Globus pallidus (tissue), 1 donor: ENCODE measurements around the gene DPF3.

ENCODE experiments used
- DNase-seq: peaks from one replicate; pipeline ENCODE4 v3.0.0-alpha.2; 2015; ENCODE audit warnings: low spot score

Gene DPF3

DNA sequence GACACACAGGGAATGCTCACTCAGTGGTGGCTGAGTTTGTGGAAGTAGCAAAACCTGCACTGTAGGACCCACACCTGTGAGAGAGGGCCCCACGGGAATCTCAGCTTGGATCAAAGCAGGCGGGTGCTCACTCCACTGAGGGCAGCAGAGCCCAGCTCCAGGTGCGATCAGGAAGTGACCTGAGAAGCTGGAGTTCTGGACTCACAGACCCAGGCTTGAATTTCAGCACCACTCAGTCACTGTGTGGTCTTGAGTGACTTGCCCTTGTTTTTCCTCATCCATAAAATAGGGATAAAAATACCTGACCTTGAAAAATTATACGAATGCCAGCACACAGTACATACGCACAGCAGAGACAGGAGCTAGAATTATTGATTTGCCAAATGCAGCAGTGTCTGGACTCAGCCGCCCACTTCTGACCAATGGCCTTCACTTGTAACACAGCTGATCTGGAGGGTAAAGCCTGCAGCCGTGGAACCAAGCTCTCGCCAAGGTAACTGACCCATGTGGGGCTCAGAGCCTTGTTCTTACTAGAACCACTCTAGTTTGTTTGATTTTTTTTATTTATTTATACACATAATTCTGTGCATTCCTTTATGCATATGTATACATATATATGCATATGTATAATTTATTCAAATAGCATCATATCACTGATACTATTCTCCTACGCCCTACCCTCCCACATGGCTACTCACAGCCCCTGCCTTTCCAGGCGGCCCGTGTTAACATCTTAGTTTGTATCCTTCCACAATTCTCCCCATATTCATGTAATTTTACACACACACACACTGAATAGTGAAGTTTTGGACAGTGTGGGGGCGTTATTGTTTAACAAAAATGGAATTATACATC lies 53.9 kb downstream of the DPF3 start:
- DNase-seq: no peak

GRCh38 chr14:72839351-72839750 lies 54.5 kb downstream of the DPF3 start:
- no peak for DNase-seq

DNA sequence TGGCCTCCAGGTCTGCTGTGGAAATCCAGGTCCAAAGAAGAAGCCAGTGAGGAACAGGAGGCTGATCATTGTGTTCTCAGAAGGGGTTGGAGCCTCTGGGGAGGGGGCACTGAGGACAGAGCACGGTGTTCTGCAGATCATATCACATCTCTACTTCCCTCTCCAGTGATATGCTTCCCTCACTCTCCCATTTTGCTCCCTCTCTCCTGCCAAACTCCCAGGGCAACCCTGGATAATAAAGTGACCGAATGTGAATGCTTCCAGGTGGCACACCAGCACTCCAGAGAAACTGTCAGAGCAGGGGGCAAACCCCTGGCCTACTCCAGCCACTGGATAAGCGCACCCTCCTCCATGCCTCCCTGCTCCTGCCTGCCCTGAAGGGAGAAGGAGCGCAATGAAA lies 57.8 kb downstream of the DPF3 start:
- DNase-seq: no peak

DNA sequence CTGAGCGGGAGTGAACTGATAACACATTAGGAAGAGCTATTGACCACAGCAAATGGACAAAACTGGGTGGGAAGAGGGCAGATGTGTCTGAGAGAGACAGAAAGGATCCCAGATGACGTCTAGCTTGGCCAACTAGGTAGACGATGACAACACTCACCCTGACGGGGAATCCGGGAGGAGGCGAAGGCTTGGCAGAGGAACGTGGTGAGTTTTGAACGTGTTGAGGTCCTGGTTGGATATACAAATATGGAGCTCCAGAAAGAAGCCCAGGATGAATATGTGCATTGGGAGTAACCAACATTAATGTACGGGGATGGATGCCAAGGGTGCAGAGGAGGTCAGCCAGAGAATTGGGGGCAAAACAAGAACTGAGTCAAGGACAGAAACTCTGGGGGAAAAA lies 60.7 kb downstream of the DPF3 start:
- no peak for DNase-seq

GRCh38 chr14:72830786-72831594 lies 62.9 kb downstream of the DPF3 start:
- no peak for DNase-seq

DNA sequence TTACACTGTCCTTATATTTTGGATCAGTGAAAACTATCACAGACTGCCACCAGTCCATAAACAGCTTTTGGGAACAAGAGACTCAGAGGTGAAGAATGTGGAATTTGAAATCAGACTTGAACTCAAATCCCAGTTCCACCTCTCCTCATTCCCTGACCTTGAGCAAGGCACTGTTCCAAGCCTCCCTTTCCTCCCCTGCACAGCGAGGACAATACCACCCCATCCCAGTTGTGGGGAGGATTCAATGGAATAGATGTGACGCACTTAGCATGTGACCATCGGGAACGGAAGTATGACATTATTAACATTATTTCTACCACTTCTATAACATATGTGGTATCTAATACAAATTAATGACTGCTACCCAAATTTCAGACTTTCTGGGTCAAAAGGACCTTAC lies 63.5 kb downstream of the DPF3 start:
- DNase-seq: no peak

DNA sequence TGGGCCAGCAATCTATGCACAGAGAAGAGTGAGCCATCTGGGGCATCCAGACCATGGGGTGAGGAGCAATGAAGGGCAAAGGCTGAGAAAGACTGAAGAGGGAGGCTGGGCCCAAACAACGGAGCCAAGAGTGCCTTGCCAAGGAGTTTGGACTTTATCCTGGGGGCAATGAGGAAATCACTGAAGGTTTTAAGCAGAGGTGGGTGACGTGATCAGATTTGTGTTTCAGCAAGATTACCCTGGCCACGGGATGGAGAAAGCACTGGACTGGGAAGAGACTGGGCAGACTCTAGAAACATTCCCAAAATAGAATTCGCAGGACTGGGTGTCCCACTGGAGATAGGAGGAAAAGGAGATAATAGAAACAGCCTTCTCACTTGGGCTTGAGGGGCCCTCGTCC lies 65.3 kb downstream of the DPF3 start:
- no peak for DNase-seq

- DNase-seq: no peak
These were observed 67.9 kb downstream of the DPF3 start for GRCh38 chr14:72826039-72826438.

DNA sequence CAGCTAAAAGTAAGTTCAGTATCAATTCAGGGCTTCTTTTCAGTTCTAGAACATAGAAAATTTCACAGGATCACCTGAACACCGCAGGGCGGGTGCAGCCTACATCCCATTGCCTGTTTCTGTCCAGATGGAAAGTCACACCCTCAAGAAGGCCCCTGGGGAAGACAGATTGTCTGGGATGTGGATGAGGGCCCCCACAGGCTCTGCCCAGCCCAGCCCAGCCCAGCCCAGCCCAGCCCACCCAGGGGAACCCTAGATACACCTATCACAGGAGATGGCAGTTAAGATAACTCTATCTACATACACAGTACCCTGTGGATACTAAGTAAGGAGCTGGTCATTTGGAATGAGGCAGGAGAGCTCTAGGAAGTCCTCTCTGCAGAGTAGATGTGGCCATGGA lies 68.4 kb downstream of the DPF3 start:
- no peak for DNase-seq

- DNase-seq: no peak
These were observed 69.8 kb downstream of the DPF3 start for GRCh38 chr14:72824051-72824450.

GRCh38 chr14:72822946-72823611 lies 70.8 kb downstream of the DPF3 start:
- no peak for DNase-seq

DNA sequence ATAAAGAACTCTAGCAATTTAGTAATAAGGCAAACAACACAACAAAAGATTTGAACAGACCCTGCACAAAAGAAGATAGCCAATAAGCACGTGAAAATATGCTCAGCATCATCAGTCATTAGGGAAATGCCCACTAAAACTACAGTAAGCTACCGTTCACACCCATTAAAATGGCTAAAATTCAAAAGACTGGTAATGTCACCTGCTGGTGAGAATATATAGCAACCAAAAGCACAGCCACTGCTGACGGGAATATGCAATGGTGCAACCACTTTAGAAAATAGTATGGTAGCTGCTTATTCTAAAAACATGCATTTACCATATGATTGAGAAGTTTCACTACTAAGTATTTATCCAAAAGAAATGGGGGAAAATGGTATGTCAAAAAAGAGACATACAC lies 74.9 kb downstream of the DPF3 start:
- no peak for DNase-seq

DNA sequence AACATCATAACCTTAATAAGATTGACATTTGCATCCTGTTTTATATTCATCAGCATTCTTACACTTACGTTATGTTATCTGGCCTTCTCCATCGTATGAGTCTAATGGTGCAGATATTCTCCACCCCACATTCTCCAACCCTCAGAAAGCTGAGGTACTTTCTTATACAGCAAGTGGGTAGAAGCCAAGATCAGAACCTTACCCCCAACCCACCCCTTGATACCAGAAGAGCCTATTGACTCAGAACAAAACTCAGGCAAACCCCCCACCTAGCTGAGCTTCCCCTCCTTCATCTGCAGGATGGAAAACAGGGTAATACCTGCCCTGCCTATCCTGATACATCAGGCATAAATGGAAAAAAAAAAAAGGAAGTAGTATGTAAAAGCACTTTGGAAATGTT lies 77.6 kb downstream of the DPF3 start:
- DNase-seq: no peak

- DNase-seq: no peak
These were observed 78.5 kb downstream of the DPF3 start for GRCh38 chr14:72815430-72815829.

DNA sequence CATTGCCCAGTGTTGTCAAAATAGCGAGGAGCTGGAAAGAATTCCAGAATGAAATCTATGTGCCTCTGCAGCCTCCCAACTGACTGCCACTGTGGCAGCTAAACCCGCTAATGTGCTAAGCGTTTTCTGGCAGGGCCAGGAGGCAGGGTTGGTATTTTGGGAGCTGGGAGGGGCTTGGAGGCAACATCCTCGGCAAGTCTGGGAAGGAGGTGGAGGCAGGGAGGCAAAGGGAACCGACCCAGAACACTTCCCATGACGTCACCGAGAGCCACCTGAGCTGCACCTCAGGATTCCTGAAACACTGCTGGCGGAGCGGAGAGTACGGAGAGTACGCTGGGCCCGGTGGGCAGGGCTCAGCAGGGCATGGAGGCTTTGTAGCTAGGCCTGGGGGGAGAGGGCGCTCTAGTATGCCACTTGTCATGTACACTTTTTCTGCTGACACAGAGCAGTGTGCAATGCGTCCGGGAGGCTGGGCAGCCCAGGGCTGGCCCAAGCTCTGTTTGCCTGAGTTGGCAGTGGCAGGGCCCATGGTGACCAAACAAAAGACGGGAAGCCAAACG lies 81.5 kb downstream of the DPF3 start:
- peak; percentile 82 for DNase-seq

DNA sequence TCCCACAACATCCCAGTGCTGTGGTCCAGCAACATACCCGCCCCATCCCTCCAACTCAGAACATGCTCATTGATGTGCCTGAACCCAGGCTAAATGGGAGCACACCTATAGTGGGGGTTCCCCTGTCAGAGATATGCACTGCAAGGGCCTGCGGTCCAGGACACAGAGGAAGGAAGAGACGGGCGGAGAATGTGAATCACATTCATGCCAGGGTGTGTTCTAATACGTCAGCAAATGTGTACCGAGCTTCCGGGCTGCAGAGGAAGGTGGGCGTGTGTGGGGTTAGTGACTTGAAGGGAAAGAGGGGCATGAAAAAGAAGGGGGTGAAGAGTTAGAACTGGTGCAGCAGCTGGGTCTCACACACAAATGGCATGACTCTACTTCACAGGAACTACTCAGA lies 83.7 kb downstream of the DPF3 start:
- no peak for DNase-seq

GRCh38 chr14:72809063-72809462 lies 84.8 kb downstream of the DPF3 start:
- no peak for DNase-seq

- peak; percentile 52 for DNase-seq
These were observed 85.3 kb downstream of the DPF3 start for GRCh38 chr14:72808564-72808963.

DNA sequence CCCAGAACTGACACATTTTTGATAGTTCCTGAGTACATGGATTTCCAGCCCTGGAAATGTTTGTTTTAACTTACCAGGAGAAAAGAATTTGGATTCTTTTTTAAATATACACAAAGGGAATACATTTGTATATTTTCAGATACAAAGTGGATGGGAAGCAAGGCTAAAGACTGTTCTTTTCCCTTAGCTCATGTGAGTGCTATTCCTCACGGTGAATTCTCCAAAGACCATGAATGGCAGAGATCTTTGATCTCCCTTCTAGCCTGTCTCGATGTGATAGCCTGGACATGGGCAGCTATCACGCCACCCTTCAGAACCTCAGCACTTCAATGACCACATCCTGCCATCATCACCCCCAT lies 91.3 kb downstream of the DPF3 start:
- DNase-seq: no peak

- DNase-seq: no peak
These were observed 91.9 kb downstream of the DPF3 start for GRCh38 chr14:72801836-72802587.

- no peak for DNase-seq
These were observed 92.5 kb downstream of the DPF3 start for GRCh38 chr14:72801381-72801812.

GRCh38 chr14:72800848-72801370 lies 93.0 kb downstream of the DPF3 start:
- no peak for DNase-seq
